ENCODE results near the gene AMN.

The AMN gene

DNA sequence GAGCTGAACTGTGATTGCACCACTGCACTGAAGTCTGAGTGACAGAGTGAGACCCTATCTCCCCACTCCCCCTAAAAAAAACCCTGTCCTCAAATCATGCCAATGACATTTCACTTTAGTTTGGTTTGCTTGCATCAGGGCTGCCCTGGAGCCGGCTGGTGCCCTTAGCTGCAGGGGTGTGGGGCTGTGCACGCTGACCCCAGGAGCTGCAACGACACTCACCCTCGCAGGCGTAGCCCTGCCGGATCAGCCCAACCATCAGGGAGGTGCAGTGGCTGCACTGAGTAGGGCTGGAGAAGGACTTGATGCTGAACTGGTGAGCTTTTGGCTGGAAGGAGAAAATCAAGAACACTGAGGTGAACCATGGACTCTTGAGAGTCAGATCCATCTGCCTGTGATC is 29.8 kb downstream of the AMN start:
- no peaks in the 10 kb centered on the region for H3K36me3 ChIP-seq
- H3K9me3 ChIP-seq = no peaks in the 10 kb centered on the region
- TF ChIP-seq CTCF (IDR thresholded peaks at IDR 0.05) = no peak
- no peak overlapping the region for H3K4me3 ChIP-seq (ENCODE audit: low read depth in 1 of 2, low read length in 1 of 2)
- no peak overlapping the region for H3K27ac ChIP-seq
- H3K27me3 ChIP-seq = no peaks in the 10 kb centered on the region
- H3K4me1 ChIP-seq (ENCODE audit: control insufficient read depth in 1 of 2, insufficient read depth in 1 of 2, low read depth in 1 of 2, low read length in 1 of 2) = peaks cover 0 to 10% of the 10 kb centered on the region in 2 experiments

- Histone ChIP-seq H3K27ac (no peak overlapping the region), H3K36me3 (no peaks in the 10 kb centered on the region), H3K27me3 (no peaks in the 10 kb centered on the region), H3K4me1 (ENCODE audit: control insufficient read depth in 1 of 2, insufficient read depth in 1 of 2, low read depth in 1 of 2, low read length in 1 of 2) (peaks cover 0 to 10% of the 10 kb centered on the region in 2 experiments), H3K9me3 (no peaks in the 10 kb centered on the region), H3K4me3 (ENCODE audit: low read depth in 1 of 2, low read length in 1 of 2) (no peak overlapping the region)
- no peak for TF ChIP-seq CTCF (IDR thresholded peaks at IDR 0.05)
Measured at GRCh38 chr14:102953100-102953499, 30.6 kb downstream of the AMN start.

DNA sequence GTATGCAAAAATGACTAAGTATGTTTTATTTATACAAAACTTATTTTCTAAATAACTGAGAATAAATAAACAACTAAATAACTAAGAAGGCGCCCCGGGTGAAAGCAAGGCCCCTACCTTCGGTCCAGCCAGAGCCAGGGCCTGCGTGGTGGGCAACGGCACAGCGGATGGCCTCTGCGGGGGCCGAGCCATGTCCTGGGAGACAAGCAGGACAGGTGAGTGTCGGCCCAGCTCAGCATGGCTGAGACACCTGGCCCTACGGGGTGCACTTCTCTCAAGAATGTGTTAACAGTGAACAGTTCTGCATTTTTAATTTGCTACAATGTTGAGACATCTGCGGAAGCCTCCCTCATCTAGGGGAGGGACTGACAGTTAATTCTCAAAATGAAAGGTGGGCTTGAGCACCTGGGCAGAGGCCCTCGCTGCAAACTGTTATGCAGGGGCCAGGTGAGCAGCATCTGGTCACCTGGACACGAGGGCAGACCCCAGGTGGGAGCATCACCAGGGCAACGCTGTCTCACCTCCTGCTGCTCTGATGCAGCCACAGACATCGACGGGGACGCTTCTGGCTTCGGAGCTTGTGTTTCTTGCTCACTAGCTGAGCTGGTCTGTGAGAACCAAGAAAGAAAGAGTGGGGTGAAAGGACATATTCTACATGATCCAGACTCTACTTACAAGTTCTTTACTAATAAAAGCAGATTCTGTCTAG is 31.8 kb downstream of the AMN start:
- no peak for TF ChIP-seq CTCF (IDR thresholded peaks at IDR 0.05)
- no peaks in the 10 kb centered on the region for H3K27me3 ChIP-seq
- H3K36me3 ChIP-seq = no peaks in the 10 kb centered on the region
- no peak overlapping the region for H3K27ac ChIP-seq
- peaks cover 0 to 5% of the 10 kb centered on the region in 2 experiments for H3K4me1 ChIP-seq (ENCODE audit: control insufficient read depth in 1 of 2, insufficient read depth in 1 of 2, low read depth in 1 of 2, low read length in 1 of 2)
- no peak overlapping the region for H3K4me3 ChIP-seq (ENCODE audit: low read depth in 1 of 2, low read length in 1 of 2)
- no peaks in the 10 kb centered on the region for H3K9me3 ChIP-seq

DNA sequence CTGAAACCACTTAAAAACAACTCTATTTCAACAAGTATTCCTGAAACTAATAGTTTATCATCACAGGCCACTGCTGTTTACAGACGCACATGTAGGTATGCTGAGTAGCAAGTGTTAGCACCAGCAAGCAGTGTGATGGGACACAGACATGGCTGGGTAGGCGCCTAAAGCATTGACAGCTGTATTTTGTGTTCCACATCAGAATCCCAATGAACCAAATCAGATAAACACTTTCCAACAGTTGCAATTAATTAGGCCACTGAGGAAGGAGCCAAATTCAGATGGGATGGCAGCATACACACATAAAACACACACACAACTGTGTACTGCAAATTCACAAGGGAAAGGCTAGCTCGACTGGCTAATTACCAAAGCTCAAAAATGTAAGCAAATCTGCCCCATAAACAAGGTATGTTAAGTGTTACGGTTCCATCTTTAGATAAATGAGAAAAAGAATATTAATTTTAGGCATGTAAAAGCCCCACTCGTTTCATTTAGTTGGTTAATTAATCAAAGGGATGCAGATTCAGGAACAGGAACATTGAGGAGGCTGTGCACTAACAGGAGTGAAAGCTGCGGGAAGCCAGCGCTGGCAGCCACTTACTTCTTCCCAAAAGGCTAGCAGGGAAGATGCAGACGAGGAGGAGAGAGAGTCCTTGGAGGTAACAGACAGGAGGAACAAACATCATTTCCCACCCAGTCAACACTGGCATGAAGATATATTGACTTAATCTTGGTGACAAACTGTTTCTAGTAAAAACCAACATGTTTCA is 33.4 kb downstream of the AMN start:
- no peak overlapping the region for H3K4me3 ChIP-seq (ENCODE audit: low read depth in 1 of 2, low read length in 1 of 2)
- no peaks in the 10 kb centered on the region for H3K36me3 ChIP-seq
- no peak for TF ChIP-seq CTCF (IDR thresholded peaks at IDR 0.05)
- H3K4me1 ChIP-seq (ENCODE audit: control insufficient read depth in 1 of 2, insufficient read depth in 1 of 2, low read depth in 1 of 2, low read length in 1 of 2) = no peaks in the 10 kb centered on the region
- H3K27ac ChIP-seq = no peak overlapping the region
- H3K27me3 ChIP-seq = no peaks in the 10 kb centered on the region
- H3K9me3 ChIP-seq = no peaks in the 10 kb centered on the region

DNA sequence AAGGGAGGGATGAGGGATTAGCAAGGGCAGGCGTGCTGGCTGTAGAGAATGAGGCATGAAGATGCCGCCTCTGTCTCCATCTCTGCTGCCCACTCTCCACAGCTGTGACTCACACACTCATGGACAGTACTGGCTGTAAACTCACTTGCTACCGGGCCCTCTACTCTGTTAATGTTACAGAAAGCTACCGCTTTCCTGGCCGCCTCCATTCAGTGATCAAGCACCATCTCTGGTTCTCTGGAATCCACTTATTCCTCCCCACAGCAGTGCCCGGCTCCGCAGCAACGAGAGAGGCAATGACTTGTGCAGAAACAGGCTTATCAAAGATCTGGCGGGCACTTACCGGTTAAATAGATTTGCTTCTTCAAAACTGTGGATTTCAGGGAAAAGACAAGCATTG is 34.8 kb downstream of the AMN start:
- H3K27me3 ChIP-seq = no peaks in the 10 kb centered on the region
- no peak overlapping the region for H3K27ac ChIP-seq
- H3K4me3 ChIP-seq (ENCODE audit: low read depth in 1 of 2, low read length in 1 of 2) = no peak overlapping the region
- H3K4me1 ChIP-seq (ENCODE audit: control insufficient read depth in 1 of 2, insufficient read depth in 1 of 2, low read depth in 1 of 2, low read length in 1 of 2) = no peaks in the 10 kb centered on the region
- H3K9me3 ChIP-seq = no peaks in the 10 kb centered on the region
- no peaks in the 10 kb centered on the region for H3K36me3 ChIP-seq
- no peak for TF ChIP-seq CTCF (IDR thresholded peaks at IDR 0.05)
